Stimulated activated CD8-positive, alpha-beta memory T cell treated with anti-CD3 and anti-CD28 coated beads, Interleukin-7, amount 100 ng/mL, for 48 hours (primary cell): ENCODE results near the gene MAPK1IP1L.

Source experiments
- DNase-seq, 2 donors: peaks; one replicate each; pipeline ENCODE4 v3.0.0-alpha.2; 2020; ENCODE audit warnings: low read depth in 1 of 2; ENCODE audit errors: extremely low read depth in 1 of 2

MAPK1IP1L gene

GRCh38 chr14:55094292-55095157, 43.1 kb downstream of the MAPK1IP1L start:
- DNase-seq, result no peak

- DNase-seq, result peak in 1 of 2 donors; percentile 58
These were observed 46.6 kb downstream of the MAPK1IP1L start for GRCh38 chr14:55097881-55098560.

- no peak for DNase-seq
These were observed 47.1 kb downstream of the MAPK1IP1L start for GRCh38 chr14:55098561-55098898.

- DNase-seq, result no peak
These were observed 48.3 kb downstream of the MAPK1IP1L start for GRCh38 chr14:55099756-55100155.

GRCh38 chr14:55101698-55102097, 50.3 kb downstream of the MAPK1IP1L start:
- DNase-seq, result no peak

GRCh38 chr14:55102141-55102621, 50.7 kb downstream of the MAPK1IP1L start:
- DNase-seq, result peak in 1 of 2 donors; percentile 48

- peak; percentile 30 to 33 for DNase-seq
These were observed 51.7 kb downstream of the MAPK1IP1L start for GRCh38 chr14:55103005-55103640.

GRCh38 chr14:55103971-55104954, 52.8 kb downstream of the MAPK1IP1L start:
- DNase-seq, result no peak

- no peak for DNase-seq
These were observed 54.5 kb downstream of the MAPK1IP1L start for GRCh38 chr14:55105991-55106390.

- no peak for DNase-seq
These were observed 56.5 kb downstream of the MAPK1IP1L start for GRCh38 chr14:55107766-55108554.

GRCh38 chr14:55109836-55110235, 58.4 kb downstream of the MAPK1IP1L start:
- DNase-seq, result no peak

GRCh38 chr14:55111122-55111708, 59.8 kb downstream of the MAPK1IP1L start:
- no peak for DNase-seq

- no peak for DNase-seq
These were observed 63.3 kb downstream of the MAPK1IP1L start for GRCh38 chr14:55114720-55115119.

GRCh38 chr14:55115460-55115859, 64.0 kb downstream of the MAPK1IP1L start:
- DNase-seq, result no peak

- DNase-seq, result no peak
These were observed 64.4 kb downstream of the MAPK1IP1L start for GRCh38 chr14:55115861-55116245.

- DNase-seq, result no peak
These were observed 65.0 kb downstream of the MAPK1IP1L start for GRCh38 chr14:55116246-55117030.

GRCh38 chr14:55117803-55118441, 66.5 kb downstream of the MAPK1IP1L start:
- no peak for DNase-seq

GRCh38 chr14:55118761-55119160, 67.3 kb downstream of the MAPK1IP1L start:
- DNase-seq, result no peak
